GM21825 (cell line): ENCODE results near the gene IRF9.

Experiments used
- ATAC-seq: cut with Tn5 transposase; IDR thresholded peaks from one replicate; pipeline ENCODE4 v1.9.1; 2021; ENCODE audit warnings: mild to moderate bottlenecking, moderate library complexity; ENCODE audit not compliant: unreplicated experiment

IRF9 gene

DNA sequence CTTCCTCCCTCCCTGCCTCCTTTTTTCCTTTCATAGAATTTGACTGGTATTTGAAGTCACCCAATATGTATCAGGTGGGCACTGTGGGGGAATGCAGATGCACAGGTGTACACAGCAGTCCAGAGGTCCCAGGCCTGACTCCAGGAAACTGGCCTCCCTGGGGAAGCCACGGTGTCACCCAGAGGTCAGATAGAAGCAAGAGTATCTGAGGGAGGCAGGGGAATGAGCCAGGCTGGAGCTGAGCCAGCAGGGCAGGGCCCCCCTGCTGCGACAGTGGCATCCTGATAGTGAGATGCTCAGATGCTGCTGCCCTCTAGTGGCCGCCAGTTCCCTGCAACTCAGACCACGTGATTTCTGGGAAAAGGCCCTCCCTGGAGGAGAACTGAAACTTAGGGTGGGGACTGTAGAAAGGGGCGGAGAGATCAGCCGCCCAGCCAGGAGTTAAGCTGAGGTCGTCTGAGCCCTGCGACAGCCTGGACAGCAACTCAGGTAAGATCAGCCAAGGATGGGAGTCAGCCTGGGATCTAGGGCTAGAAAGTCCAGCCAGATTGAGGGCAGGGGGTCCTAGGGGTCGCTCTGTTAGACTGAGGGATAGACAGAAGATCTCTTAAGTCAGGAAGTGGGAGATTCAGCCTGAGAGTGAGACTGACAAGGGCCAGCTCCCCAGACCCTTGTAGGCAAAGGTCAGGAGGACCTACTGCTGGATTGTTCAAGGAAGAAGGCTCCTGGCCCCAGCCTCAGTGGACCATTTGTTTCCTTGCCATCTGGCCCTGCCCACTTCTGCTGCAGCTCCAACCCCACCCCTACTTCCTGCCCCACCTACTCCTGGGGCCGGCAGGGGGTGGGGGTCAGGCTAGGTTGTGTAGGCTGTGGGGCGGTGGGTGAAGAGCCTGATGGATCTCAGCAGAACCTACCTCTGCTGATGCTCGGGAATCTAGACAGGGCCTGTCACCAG lies at the start of gene IRF9:
IRF9 (plus strand) TSS at position 416 of the 955 bp plus-strand sequence. CDS start 880 bp downstream, outside the sequence.
- peak; percentile 77 for ATAC-seq

GRCh38 chr14:24113379-24113800 lies 47.7 kb upstream of the IRF9 start:
- ATAC-seq = no peak

DNA sequence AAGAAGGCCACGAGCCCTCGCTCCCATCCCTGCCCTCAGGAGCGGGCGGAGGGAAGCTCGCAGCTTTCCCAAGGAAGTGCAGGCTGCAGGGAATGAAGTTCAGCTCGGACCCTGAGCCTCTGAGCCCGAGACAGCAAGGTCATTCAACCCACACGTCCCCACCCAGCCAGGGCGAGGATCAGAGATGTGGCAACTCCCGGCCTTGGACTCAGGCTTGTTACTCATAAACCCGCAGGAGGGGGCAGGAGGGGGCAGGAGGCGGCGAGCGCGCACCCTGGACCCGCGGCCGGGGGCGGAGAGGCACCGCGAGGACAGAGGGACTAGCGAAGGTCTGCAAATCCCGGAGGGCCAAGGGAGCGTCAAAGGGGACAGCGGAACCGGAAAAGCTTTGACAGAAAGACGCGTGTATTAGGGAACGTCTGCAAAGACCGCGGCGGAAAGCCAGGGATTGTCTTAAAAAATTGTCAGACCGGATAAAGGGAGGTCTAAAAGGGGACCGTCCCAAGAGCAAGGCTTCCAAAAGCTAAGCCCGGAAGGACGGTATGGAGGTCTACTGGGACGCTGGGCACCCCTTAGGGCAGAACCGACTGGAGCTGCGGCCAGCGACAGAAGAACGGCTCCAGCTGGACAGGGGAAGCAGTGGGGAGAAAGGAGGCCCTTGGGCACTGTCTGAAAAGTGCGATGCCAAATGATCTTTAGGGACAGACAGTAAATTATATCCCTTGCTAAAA lies 47.1 kb upstream of the IRF9 start:
- ATAC-seq = peak; percentile 36

GRCh38 chr14:24114532-24115421 lies 46.3 kb upstream of the IRF9 start, which contains the start of the genes DCAF11 and NRL:
Gene DCAF11 (plus strand): TSS chr14:24114777. CDS start chr14:24115595, 818 bp downstream.
Gene NRL (minus strand): TSS chr14:24114949. CDS start chr14:24082848, 32,101 bp downstream.
- ATAC-seq = peak; percentile 75

DNA sequence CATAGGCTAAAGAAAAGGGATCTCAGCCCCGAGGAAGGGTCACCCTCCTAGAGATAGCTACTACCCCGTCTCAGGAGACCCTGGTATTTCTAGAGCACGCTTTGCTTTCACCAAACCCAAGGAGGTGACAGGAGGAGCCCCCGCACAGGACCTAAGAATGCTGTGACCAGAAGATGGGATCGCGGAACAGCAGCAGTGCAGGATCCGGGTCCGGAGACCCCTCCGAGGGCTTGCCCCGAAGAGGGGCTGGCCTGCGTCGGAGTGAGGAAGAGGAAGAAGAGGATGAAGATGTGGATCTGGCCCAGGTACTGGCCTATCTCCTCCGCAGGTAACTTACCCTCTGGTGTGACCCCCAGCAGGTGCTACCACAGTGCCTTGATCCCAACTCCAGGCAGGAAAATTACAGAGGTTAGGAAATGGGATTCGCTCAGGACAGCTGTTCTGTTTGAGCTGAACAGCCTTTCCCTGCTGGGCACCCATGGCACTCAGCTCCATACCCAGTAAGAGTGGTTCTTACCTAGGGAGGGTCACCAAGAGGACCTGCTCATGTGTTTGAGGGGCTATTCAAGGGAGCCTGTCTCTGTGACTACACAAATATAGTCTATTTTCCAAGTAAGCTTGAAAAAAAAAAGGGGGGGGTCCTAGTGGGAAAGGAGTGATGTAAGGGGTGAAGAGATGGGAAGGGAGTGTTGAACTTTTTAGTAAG lies 45.5 kb upstream of the IRF9 start:
- ATAC-seq = no peak

DNA sequence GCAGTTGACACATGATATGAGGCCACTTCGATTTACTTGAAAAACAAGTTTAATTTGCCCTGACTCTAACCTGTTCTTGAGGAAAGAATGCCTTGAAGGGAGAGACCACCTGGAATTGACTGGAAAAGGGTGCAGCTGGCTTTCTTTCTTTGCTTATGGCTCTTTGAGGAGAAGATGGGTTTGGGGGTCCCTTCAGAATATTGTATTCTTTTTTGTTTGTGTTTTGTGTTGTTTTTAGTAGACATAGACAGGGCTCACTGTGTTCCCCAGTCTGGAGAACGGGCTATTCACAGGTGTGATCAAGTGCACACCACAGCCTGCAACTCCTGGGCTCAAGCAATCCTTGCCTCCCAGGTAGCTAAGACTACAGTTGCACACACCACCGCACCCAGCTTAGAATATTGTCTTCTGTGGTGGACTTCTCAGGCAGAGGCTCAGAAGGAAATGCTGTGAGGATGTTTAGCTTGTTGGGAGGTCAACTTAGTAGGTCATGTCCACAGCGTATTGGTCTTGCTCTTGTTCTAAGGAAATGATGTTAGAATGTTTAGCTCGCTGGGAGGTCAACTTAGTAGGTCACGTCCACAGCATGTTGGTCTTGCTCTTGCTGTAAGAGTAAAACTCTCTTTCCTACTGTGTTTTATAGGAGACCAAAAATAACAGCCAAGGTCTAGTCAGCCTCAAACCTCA lies 44.8 kb upstream of the IRF9 start:
- no peak for ATAC-seq

DNA sequence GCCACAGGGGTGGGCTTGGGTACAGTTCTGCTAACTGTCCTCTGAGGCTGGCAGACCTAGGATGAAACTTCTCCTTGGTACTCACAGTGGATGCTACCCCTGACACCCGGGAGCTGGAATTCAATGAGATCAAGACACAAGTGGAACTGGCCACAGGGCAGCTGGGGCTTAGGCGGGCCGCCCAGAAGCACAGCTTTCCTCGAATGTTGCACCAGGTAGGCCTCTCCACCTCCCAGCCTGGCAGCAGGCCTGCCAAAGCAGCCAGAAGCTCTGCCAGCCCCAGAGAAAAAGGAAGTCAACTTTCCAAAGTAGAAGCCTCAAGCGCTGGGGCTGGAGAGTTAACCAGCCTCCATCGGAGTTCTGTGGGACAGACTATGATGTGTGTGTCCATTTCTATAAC lies 43.9 kb upstream of the IRF9 start:
- no peak for ATAC-seq

DNA sequence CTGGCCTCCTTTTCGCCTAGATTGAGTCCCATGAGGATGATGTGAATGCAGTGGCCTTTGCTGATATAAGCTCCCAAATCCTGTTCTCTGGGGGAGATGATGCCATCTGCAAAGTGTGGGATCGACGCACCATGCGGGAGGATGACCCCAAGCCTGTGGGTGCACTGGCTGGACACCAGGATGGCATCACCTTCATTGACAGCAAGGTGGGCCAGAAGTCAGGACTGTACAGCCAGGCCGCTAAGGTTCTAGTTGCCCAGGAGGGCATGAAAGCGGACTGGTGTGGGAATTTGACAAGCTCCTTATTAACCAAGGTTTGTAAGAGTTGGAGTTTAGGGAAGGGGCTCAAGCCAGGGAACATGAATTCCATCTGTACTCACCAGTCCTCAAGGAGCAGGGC lies 41.4 kb upstream of the IRF9 start:
- no peak for ATAC-seq

DNA sequence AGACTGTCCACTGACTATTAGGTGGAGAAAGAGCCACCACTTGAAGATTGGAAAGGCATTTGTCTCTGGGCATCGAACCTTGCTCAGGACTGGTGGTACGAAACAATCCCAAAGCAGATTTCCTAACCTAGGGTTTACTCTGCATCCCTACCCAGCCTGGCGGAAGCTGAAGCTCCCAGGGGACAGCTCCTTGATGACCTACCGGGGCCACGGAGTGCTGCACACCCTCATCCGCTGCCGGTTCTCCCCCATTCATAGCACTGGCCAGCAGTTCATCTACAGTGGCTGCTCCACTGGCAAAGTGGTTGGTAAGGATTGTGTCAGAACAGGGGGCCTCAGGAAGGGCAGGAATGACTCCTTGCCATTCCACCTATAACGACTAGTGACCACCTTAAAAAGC lies 39.9 kb upstream of the IRF9 start:
- no peak for ATAC-seq

GRCh38 chr14:24122416-24122815 lies 38.6 kb upstream of the IRF9 start:
- ATAC-seq = no peak

GRCh38 chr14:24122898-24123297 lies 38.2 kb upstream of the IRF9 start:
- no peak for ATAC-seq

DNA sequence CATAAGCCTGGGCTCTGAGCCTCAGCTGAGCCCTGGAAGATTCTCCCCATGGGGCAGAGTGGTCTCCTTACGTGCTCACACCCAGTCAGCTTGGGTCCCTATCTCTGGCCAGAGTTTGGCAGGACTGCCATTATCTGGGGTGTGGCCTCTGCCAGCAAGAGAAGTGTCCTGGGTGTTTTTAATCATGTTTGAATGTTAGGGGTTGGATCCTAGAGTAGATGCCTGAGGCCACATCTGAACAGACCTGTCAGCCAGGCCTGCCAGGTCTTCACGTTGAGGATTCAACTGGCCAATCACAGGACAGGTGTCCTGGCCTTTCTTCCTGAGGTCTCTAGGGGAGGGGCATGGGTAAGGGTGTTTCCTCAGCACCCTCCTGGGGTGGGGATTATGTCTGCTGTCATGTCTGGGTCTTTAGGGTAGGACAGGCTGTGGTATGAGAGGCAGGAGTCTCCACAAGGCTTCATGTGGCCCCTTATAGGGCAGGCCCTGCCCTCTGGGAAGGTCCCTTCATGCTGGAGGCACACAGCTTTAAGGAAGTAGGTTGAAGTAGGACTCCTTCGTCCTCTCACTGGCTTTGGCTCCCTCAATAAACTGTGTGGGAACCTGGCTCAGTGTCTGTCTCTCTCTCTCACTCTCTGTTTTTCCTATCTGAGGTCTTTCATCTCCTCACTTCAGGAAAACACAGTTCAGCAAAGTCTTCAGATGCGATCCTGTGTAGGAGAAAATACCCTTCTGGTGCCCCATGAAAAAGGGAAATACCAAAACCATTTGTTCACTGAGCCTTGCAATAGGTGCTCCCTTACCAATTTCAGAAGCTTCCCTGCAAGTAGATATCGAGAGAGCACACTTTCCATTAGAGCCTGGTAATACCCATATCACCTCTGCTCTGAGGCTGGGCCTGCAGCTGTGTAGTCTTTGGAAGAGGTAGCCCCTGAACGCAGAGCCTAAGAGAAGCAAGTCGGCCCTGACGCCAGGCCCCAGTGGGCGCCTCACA lies 37.3 kb upstream of the IRF9 start:
- peak; percentile 67 for ATAC-seq

DNA sequence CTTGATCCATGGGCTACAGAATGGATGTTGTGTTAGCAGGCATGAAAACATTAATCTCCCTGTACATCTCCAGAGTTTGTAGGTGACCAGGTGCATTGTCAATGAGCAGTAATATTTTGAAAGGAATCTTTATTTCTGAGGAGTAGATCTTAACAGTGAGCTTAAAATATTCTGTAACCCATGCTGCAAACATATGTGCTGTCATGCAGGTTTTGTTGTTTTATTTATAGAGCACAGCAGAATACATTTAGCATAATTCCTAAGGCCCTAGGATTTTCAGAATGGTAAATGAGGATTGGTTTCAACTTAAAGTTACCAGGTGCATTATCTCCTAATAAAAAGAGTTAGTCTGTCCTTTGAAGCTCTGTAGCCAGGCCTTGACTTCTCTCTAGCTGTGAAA lies 34.1 kb upstream of the IRF9 start:
- no peak for ATAC-seq

- no peak for ATAC-seq
Measured at GRCh38 chr14:24127673-24128072, 33.4 kb upstream of the IRF9 start.

DNA sequence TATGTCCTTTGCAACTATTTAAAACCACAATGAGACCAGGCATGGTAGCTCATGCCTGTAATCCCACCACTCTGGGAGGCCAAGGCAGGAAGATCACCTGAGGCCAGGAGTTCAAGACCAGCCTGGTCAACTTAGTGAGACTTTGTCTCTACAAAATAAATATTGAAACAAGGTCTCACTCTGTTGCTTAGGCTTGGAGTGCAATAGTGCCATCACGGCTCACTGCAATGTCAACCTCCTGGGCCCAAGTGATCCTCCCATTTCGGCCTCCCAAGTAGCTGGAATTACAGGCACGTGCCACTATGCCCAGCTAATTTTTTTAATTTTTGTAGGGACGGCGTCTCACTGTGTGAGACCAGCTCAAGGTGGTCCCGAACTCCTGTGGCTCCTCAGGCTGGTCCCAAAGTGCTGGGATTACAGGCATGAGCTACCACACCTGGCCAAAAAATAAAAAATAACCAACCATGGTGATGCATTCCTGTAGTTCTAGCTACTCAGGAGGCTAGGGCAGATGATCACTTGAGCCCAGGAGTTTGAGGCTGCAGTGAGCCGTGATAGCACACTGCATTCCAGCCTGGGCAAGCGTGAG lies 31.6 kb upstream of the IRF9 start:
- no peak for ATAC-seq

DNA sequence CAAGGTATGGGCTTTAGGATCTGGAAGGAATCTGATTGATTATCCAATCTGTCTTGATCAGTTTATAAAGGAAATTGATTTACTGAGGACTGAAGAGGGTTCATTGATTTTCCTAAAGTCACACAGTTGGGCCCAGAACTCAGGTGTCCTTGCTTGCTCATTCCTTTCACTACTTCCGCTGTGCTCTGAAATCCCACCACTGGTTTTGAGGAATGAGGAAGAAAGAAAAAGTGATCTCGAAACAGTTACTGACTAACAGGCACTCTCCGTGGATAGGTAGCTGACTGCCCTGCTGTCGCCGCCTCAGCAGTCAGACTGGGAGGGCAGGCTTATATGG lies 30.7 kb upstream of the IRF9 start, which contains the start of gene FITM1:
FITM1 (plus strand) TSS at position 280 of the 337 bp plus-strand sequence. CDS start 905 bp downstream, outside the sequence.
- no peak for ATAC-seq

GRCh38 chr14:24130717-24131548 lies 30.1 kb upstream of the IRF9 start:
- no peak for ATAC-seq
